ENCODE data around the gene IL10RA.
"Not testable (repeated sequence)": the region's sequence is repeated elsewhere in the genome, so short reads cannot be mapped to it uniquely, and the experiment has no call there.

The IL10RA gene

DNA sequence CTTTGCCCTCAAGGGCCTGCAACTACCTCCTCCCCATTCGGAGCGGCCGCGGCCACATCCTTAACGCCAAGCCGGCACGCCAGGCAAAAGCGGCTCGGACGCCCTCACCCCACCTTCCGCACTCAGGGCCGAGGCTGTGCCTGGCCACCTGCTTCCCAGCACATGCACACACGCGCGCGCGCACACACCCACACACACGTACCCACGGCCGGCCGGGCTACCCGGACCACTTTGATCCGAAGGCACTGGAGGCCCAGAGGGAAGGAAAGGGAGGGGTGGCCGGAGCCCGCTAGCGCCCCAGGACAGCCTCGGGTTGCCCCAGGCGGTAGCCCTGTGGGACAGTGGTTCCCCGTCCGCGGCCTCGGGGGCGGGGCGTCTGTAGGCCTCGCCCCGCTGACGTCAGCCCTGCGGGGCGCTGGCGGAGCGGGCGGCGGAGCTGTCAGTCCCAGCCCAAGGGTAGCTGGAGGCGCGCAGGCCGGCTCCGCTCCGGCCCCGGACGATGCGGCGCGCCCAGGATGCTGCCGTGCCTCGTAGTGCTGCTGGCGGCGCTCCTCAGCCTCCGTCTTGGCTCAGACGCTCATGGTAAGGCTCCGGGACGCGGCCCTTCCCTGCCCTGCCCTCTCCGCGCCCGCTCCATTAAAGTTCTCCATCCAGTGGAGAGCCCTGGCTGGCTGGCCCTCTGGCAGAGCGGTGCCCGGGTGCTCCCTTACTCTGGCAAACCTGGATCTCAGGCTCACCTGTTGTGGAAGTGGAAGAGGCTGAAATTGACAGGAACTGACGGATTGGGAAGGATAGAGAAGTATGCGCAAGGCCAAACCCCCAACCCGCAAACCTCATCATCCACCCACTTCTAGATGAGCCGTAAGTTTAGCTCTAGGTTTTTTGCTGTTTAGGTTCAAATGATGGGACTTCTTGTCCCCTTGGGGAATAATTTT, at the start of gene IL10RA:
TSS of gene IL10RA (plus strand) at position 442 of the 935 bp plus-strand sequence. CDS start at position 516, 74 bp downstream.
- DNase-seq (ENCODE audit: low read depth in 2 of 2) = peak; percentile 81 to 84

GRCh38 chr11:117936973-117937372, 49.2 kb upstream of the IL10RA start:
- DNase-seq (ENCODE audit: low read depth in 2 of 2) = no peak

GRCh38 chr11:117940736-117941135, 45.5 kb upstream of the IL10RA start:
- no peak for DNase-seq (ENCODE audit: low read depth in 2 of 2)

- DNase-seq (ENCODE audit: low read depth in 2 of 2) = no peak
Observed at GRCh38 chr11:117941163-117941707, 45.0 kb upstream of the IL10RA start.

GRCh38 chr11:117941976-117942654, 44.1 kb upstream of the IL10RA start:
- DNase-seq (ENCODE audit: low read depth in 2 of 2) = no peak

GRCh38 chr11:117944554-117944953, 41.6 kb upstream of the IL10RA start:
- DNase-seq (ENCODE audit: low read depth in 2 of 2) = no peak

GRCh38 chr11:117945047-117945810, 41.0 kb upstream of the IL10RA start:
- no peak for DNase-seq (ENCODE audit: low read depth in 2 of 2)

DNA sequence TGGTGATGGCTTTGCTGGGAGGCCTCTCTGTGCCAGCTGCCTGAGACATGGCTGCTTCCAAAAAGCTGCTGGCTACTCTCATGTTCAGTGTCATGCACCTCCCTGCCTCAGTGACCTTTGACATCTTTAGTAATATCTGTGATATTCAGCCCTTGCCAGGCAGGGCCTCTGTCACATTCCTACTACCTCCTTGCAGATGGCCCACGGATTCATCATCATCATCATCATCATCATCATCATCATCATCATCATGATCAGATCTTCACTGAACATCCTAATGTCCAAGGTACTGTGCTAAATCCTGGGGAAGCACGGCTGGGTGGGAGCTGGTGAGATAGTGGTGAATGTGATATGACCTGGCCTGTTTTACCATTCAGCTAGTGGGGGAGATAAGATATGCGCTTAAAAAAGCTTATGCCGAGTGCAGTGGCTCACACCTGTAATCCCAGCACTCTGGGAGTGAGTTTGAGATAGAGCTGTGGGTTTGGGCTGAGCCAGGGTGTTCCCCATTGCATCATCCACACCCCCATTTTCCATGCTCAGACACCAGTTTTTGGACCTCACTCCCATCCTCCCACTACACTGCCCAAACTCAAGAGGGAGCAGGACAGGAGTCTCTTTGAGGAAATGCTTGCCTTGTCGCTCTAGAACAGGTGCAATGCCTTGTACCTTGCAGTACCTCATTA, 39.9 kb upstream of the IL10RA start:
- no peak for DNase-seq (ENCODE audit: low read depth in 2 of 2)

- DNase-seq (ENCODE audit: low read depth in 2 of 2) = peak; percentile 73 to 87
Observed at GRCh38 chr11:117946842-117947526, 39.2 kb upstream of the IL10RA start.

GRCh38 chr11:117947751-117948150, 38.4 kb upstream of the IL10RA start:
- not testable (repeated sequence) for DNase-seq (ENCODE audit: low read depth in 2 of 2)

- DNase-seq (ENCODE audit: low read depth in 2 of 2) = not testable (repeated sequence)
Observed at GRCh38 chr11:117948466-117948865, 37.7 kb upstream of the IL10RA start.

DNA sequence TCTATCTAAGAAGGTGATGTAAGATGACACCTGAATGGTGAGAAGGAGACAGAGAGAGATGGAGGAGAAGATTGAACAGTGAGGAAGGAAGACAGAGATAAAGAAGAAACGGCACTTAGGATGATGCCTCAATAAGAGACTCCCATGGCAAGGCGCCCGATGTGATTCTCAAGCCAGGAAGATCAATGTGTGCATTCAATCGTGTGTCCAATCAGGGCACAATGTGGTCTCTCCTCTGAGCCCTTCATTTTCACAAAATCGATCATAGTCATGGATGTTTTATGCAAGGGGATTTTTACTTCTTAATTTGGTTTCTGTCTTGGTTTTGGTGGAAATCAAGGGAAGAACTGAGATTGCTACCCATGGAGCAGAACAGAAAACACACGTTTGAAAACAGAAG, 37.1 kb upstream of the IL10RA start:
- no peak for DNase-seq (ENCODE audit: low read depth in 2 of 2)

DNA sequence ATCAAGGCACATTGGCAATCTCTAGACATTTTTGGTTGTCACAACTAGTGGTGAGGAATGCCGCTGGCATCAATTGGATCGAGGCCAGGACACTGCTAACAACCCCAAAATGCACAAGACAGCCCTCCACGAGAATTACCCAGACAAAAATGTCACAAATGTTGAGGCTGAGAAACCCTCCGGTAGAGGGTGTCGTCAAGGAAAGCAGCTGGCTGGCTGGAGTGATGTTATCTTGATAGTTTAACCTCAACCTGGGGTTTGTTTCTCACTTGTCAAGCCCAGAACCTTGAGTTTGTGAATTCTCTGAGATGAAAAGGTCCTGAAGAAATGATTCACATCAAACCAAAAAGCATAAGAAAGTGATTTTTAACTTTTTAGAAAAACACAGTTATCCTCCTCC, 35.9 kb upstream of the IL10RA start:
- DNase-seq (ENCODE audit: low read depth in 2 of 2) = no peak

- no peak for DNase-seq (ENCODE audit: low read depth in 2 of 2)
Observed at GRCh38 chr11:117950993-117951961, 34.9 kb upstream of the IL10RA start.

GRCh38 chr11:117953024-117953671, 33.0 kb upstream of the IL10RA start:
- no peak for DNase-seq (ENCODE audit: low read depth in 2 of 2)

- DNase-seq (ENCODE audit: low read depth in 2 of 2) = no peak
Observed at GRCh38 chr11:117958949-117959348, 27.2 kb upstream of the IL10RA start.

- no peak for DNase-seq (ENCODE audit: low read depth in 2 of 2)
Observed at GRCh38 chr11:117959438-117960149, 26.6 kb upstream of the IL10RA start.

GRCh38 chr11:117960406-117960805, 25.8 kb upstream of the IL10RA start:
- DNase-seq (ENCODE audit: low read depth in 2 of 2) = no peak
